Upper lobe of left lung (tissue), 4 donors: Measurements from ENCODE around the gene THNSL1.

Experiments
- POLR2A ChIP-seq, 4 donors: fragments of 450-650 bp; IDR thresholded peaks; one replicate each; pipeline ENCODE4 v1.5.1; 2016 to 2017; ENCODE audit warnings: antibody characterized with exemption in 4 of 4, mild to moderate bottlenecking in 2 of 4
- TF ChIP-seq, protein P1 (sequence below), 6 experiments: fragments of 450-650 bp in 4 of 6; fragments of 200-600 bp in 2 of 6; sonication (generic) in 2 of 6; IDR thresholded peaks; one replicate each; pipeline ENCODE4 v1.5.1; 2016 to 2019; ENCODE audit warnings: antibody characterized with exemption in 6 of 6

DNA sequence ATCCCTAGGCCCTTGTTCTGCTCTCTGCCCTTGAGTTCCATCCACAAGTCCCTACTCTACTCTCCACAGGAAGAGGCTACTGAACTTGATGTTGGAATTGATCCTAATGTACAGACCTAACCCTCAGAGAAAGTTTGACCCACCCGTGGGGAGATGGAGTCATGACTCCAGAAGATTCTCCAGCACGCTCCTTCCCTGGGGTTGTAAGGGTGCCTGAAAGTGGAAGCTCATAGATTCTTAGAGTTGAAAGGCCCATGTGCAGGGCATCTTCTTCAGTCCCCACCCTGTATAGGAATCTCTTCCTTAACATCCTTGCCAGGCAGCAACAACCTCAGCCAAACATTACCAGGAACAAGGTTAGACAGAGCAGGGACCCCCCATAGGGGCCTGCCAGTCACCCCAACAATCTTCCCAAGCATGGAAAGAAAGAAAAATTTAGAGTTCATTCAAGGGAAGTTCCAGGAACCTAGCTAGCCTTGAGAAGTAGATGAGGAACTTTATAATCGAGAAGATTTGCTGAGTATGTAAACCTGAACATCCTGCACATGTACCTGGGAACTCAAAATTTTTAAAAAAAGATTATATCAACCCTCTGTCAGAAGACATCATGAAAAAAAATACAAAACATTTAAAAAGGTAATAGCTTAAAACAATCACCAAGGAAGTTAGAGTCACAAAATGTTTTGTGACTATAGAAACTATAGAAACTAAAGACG, 49.5 kb downstream of the THNSL1 start:
- TF ChIP-seq, protein P1, sequence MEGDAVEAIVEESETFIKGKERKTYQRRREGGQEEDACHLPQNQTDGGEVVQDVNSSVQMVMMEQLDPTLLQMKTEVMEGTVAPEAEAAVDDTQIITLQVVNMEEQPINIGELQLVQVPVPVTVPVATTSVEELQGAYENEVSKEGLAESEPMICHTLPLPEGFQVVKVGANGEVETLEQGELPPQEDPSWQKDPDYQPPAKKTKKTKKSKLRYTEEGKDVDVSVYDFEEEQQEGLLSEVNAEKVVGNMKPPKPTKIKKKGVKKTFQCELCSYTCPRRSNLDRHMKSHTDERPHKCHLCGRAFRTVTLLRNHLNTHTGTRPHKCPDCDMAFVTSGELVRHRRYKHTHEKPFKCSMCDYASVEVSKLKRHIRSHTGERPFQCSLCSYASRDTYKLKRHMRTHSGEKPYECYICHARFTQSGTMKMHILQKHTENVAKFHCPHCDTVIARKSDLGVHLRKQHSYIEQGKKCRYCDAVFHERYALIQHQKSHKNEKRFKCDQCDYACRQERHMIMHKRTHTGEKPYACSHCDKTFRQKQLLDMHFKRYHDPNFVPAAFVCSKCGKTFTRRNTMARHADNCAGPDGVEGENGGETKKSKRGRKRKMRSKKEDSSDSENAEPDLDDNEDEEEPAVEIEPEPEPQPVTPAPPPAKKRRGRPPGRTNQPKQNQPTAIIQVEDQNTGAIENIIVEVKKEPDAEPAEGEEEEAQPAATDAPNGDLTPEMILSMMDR (IDR thresholded peaks at IDR 0.05) = no peak
- no peak for TF ChIP-seq POLR2A (IDR thresholded peaks at IDR 0.05)
